Mucosa of rectum (tissue), 2 donors: ENCODE measurements around the gene TNFSF10.
"Not testable (repeated sequence)": the region's sequence is repeated elsewhere in the genome, so short reads cannot be mapped to it uniquely, and the experiment has no call there.

Experiments used
- H3K27ac ChIP-seq, 2 donors: one replicate each; pipeline ENCODE4 v1.7.0; 2013; ENCODE audit warnings: inconsistent platforms in 2 of 2, low read depth in 2 of 2, low read length in 2 of 2
- H3K27me3 ChIP-seq, 2 donors: one replicate each; pipeline ENCODE4 v1.7.0; 2013; ENCODE audit warnings: low read length in 2 of 2; ENCODE audit not compliant: control insufficient read depth in 2 of 2, insufficient read depth in 2 of 2
- H3K36me3 ChIP-seq, 2 donors: one replicate each; pipeline ENCODE4 v1.7.0; 2013; ENCODE audit warnings: low read length in 2 of 2; ENCODE audit not compliant: control insufficient read depth in 2 of 2, insufficient read depth in 2 of 2
- H3K4me1 ChIP-seq, 2 donors: one replicate each; pipeline ENCODE4 v1.7.0; 2013; ENCODE audit warnings: low read length in 2 of 2, mild to moderate bottlenecking in 1 of 2; ENCODE audit not compliant: control insufficient read depth in 2 of 2, insufficient read depth in 2 of 2
- H3K4me3 ChIP-seq, 2 donors: one replicate each; pipeline ENCODE4 v1.7.0; 2013; ENCODE audit warnings: low read length in 2 of 2
- H3K9ac ChIP-seq, 2 donors: one replicate each; pipeline ENCODE4 v1.7.0; 2013; ENCODE audit warnings: low read length in 2 of 2, low read depth in 1 of 2, mild to moderate bottlenecking in 1 of 2
- H3K9me3 ChIP-seq, 2 donors: one replicate each; pipeline ENCODE4 v1.7.0; 2013; ENCODE audit warnings: low read length in 2 of 2; ENCODE audit not compliant: control insufficient read depth in 2 of 2
- donor health status: healthy.
- donor health status: Normal muscosa, but diverticular disease.

Gene TNFSF10

GRCh38 chr3:172522871-172523818 is at the start of gene TNFSF10:
TSS of gene TNFSF10 (minus strand) at chr3:172523430. CDS start at chr3:172523384, 46 bp downstream.
- Histone ChIP-seq H3K4me1 (peaks cover 18 to 32% of the 10 kb centered on the region in 2 donors), H3K27me3 (no peaks in the 10 kb centered on the region), H3K4me3 (peak within 1 kb of the TSS; percentile 90), H3K9ac (peak within 1 kb of the TSS; percentile 81 to 82), H3K36me3 (peaks cover 0 to 4% of the 10 kb centered on the region in 2 donors), H3K9me3 (no peaks in the 10 kb centered on the region), H3K27ac (peak within 1 kb of the TSS; percentile 92 to 94)

- H3K9ac ChIP-seq: no peak overlapping the region
- H3K9me3 ChIP-seq: no peaks in the 10 kb centered on the region
- H3K27me3 ChIP-seq: no peaks in the 10 kb centered on the region
- H3K4me1 ChIP-seq: peaks cover 0 to 2% of the 10 kb centered on the region in 2 donors
- H3K27ac ChIP-seq: no peak overlapping the region
- H3K36me3 ChIP-seq: no peaks in the 10 kb centered on the region
- no peak overlapping the region for H3K4me3 ChIP-seq
These were observed 46.1 kb upstream of the TNFSF10 start for GRCh38 chr3:172569128-172570008.

GRCh38 chr3:172568701-172569100 is 45.5 kb upstream of the TNFSF10 start:
- Histone ChIP-seq H3K9me3 (no peaks in the 10 kb centered on the region), H3K27me3 (no peaks in the 10 kb centered on the region), H3K36me3 (no peaks in the 10 kb centered on the region), H3K9ac (no peak overlapping the region), H3K27ac (no peak overlapping the region), H3K4me1 (peaks cover 5 to 6% of the 10 kb centered on the region in 2 donors), H3K4me3 (no peak overlapping the region)

GRCh38 chr3:172566785-172567184 is 43.6 kb upstream of the TNFSF10 start:
- not testable (repeated sequence) for H3K27ac ChIP-seq, H3K9ac ChIP-seq, H3K4me3 ChIP-seq, H3K27me3 ChIP-seq, H3K9me3 ChIP-seq, H3K36me3 ChIP-seq
- peaks cover 18 to 23% of the 10 kb centered on the region in 2 donors for H3K4me1 ChIP-seq

- Histone ChIP-seq H3K4me3 (no peak overlapping the region), H3K4me1 (peaks cover 21 to 33% of the 10 kb centered on the region in 2 donors), H3K9ac (no peak overlapping the region), H3K27me3 (no peaks in the 10 kb centered on the region), H3K36me3 (no peaks in the 10 kb centered on the region), H3K9me3 (no peaks in the 10 kb centered on the region), H3K27ac (no peak overlapping the region)
These were observed 41.3 kb upstream of the TNFSF10 start for GRCh38 chr3:172564499-172564898.

GRCh38 chr3:172562871-172563865 is 39.9 kb upstream of the TNFSF10 start:
- H3K9ac ChIP-seq: peak overlapping the region; percentile 27 to 51
- no peaks in the 10 kb centered on the region for H3K36me3 ChIP-seq
- H3K4me3 ChIP-seq: peak overlapping the region; percentile 19 to 49
- H3K27ac ChIP-seq: peak overlapping the region; percentile 74 to 91
- H3K9me3 ChIP-seq: no peaks in the 10 kb centered on the region
- peaks cover 21 to 33% of the 10 kb centered on the region in 2 donors for H3K4me1 ChIP-seq
- H3K27me3 ChIP-seq: no peaks in the 10 kb centered on the region

GRCh38 chr3:172561897-172562640 is 38.8 kb upstream of the TNFSF10 start:
- H3K4me3 ChIP-seq: peak overlapping the region in 1 of 2 donors; percentile 49
- peak overlapping the region in 1 of 2 donors; percentile 46 for H3K9ac ChIP-seq
- no peaks in the 10 kb centered on the region for H3K27me3 ChIP-seq
- no peaks in the 10 kb centered on the region for H3K9me3 ChIP-seq
- peak overlapping the region; percentile 74 to 91 for H3K27ac ChIP-seq
- H3K4me1 ChIP-seq: peaks cover 21 to 33% of the 10 kb centered on the region in 2 donors
- H3K36me3 ChIP-seq: no peaks in the 10 kb centered on the region

GRCh38 chr3:172560586-172560985 is 37.4 kb upstream of the TNFSF10 start:
- Histone ChIP-seq H3K4me3 (no peak overlapping the region), H3K4me1 (peaks cover 21 to 33% of the 10 kb centered on the region in 2 donors), H3K9ac (no peak overlapping the region), H3K9me3 (no peaks in the 10 kb centered on the region), H3K36me3 (no peaks in the 10 kb centered on the region), H3K27ac (peak overlapping the region in 1 of 2 donors; percentile 22), H3K27me3 (no peaks in the 10 kb centered on the region)

- peaks cover 21 to 33% of the 10 kb centered on the region in 2 donors for H3K4me1 ChIP-seq
- no peaks in the 10 kb centered on the region for H3K27me3 ChIP-seq
- H3K9me3 ChIP-seq: no peaks in the 10 kb centered on the region
- H3K36me3 ChIP-seq: no peaks in the 10 kb centered on the region
- no peak overlapping the region for H3K9ac ChIP-seq
- H3K4me3 ChIP-seq: no peak overlapping the region
- H3K27ac ChIP-seq: no peak overlapping the region
These were observed 36.8 kb upstream of the TNFSF10 start for GRCh38 chr3:172560026-172560425.
